Measurements from ENCODE around the gene CHRNB1. TPM values are rescaled to one million over a fixed set of nuclear protein-coding genes. Genes with fewer than 3 reads are reported as not detected.

The CHRNB1 gene
- total RNA-seq, 2 experiments from 2014 or later = 11.5 to 11.7 TPM

GRCh38 chr17:7436556-7437368 lies 8.1 kb upstream of the CHRNB1 start:
- intact Hi-C loops (cut with micrococcal nuclease) = loop anchor here (5.0 kb wide), 3 partner anchors 46 to 126 kb away; partner anchors contain the start of genes KCTD11, POLR2A, SENP3 and SLC35G6
- H3K4me3 Mint-ChIP-seq = peak overlapping the region; percentile 94
- H3K4me1 Mint-ChIP-seq (ENCODE audit: low read depth) = peaks cover 31% of the 10 kb centered on the region
- ChIA-PET CTCF (interaction anchor here (0.6 to 4.4 kb wide), 46 partner anchors 9 to 250 kb away, joined by 3 to 68 read pairs (median 4); partner anchors contain the start of genes CHRNB1, MPDU1, NEURL4 and POLR2A), POLR2A (interaction anchor here (0.6 to 8.8 kb wide), 33 partner anchors 8 to 406 kb away, joined by 3 to 83 read pairs (median 4); partner anchors contain the start of genes CHRNB1, MPDU1, POLR2A and SENP3)
- H3K27ac Mint-ChIP-seq = peak overlapping the region; percentile 97
- no peaks in the 10 kb centered on the region for H3K9me3 Mint-ChIP-seq
- DNase-seq (peak; percentile 86), ATAC-seq (peak; percentile 63)
- peaks cover 25% of the 10 kb centered on the region for H3K27me3 Mint-ChIP-seq
- peak; percentile 85 for TF ChIP-seq CTCF (IDR thresholded peaks at IDR 0.05)
- peaks cover 21% of the 10 kb centered on the region for H3K36me3 Mint-ChIP-seq (ENCODE audit: low read depth)

DNA sequence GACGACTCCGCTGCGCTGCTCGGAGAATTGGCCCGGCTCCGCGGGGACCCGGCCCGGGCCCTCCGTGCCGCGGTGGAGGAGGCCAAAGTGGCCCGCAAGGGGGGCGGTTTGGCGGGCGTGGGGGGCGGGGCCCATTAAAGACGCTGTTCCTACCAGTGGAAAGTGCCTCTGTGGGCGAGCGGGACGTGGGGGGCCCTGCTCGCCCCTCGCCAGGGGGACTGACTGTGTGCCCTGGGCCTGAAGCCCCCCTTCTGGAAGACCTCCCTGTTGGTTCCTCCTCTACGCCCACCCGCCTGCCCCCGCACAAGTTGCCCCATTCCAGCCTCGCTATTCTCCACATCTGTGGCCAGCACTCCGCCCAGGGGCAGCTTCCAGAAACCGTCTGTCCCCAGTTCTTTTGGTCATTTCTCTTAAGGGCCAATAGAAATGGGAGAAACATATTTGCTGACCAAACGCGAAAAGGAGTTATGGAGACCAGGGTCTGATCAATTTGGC lies 7.4 kb upstream of the CHRNB1 start:
- CTCF ChIA-PET = interaction anchor here (0.6 to 4.4 kb wide), 33 partner anchors 8 to 152 kb away, joined by 3 to 68 read pairs (median 5); partner anchors contain the start of genes CHRNB1, MPDU1, NEURL4 and POLR2A
- peaks cover 31% of the 10 kb centered on the region for H3K4me1 Mint-ChIP-seq (ENCODE audit: low read depth)
- DNase-seq = peak; percentile 16

DNA sequence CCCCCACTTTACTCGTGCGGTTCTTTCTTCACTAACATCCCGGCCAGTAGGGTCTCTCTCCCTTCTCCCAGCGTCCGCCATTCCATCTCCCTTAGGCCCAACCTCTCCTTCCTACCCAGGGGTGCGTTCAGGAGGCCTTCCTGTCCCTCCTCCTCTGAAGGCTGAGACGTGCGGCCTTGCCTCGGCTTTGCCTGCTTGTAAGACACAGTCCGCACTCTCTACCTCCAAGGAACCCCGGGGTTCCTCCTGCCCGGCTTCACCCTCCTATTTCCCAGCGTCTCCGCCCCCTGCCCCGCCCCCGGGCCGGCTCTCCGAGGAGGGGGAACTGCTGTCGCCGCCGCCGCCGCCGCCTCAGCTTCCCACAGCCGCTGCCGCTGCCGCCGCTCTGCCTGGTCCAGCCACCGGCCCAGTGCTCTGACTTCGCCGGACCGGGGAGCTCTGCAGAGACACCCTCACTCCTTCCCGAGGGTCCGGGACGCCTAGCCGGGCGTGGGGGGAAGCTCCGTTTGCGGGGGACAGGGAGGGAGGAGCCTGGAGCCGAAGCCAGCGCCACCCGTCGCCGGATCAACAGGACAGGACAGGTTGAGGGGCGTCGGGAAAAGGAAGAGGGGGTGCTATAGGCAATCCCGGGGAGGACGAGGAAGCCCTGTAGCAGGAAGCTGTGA lies 6.8 kb upstream of the CHRNB1 start:
- POLR2A ChIA-PET = interaction anchor here (0.5 to 8.8 kb wide), 6 partner anchors 16 to 249 kb away, joined by 3 to 83 read pairs (median 29); partner anchors contain the start of genes POLR2A, SLC35G6, TP53 and ZBTB4
- H3K9me3 Mint-ChIP-seq = no peaks in the 10 kb centered on the region
- peak overlapping the region; percentile 7 for H3K27ac Mint-ChIP-seq
- ATAC-seq (no peak), DNase-seq (peak; percentile 72)
- H3K4me3 Mint-ChIP-seq = peak overlapping the region; percentile 94
- peaks cover 31% of the 10 kb centered on the region for H3K4me1 Mint-ChIP-seq (ENCODE audit: low read depth)
- intact Hi-C loops (cut with micrococcal nuclease) = loop anchor here (5.0 kb wide), 3 partner anchors 44 to 124 kb away; partner anchors contain the start of genes KCTD11, POLR2A, SENP3 and SLC35G6
- CTCF ChIA-PET = interaction anchor here (0.7 to 4.4 kb wide), 6 partner anchors 17 to 123 kb away, joined by 3 to 68 read pairs (median 26); partner anchors contain the start of genes PLSCR3, SLC35G6, TMEM95 and ZBTB4
- H3K36me3 Mint-ChIP-seq (ENCODE audit: low read depth) = peaks cover 21% of the 10 kb centered on the region
- peaks cover 35% of the 10 kb centered on the region for H3K27me3 Mint-ChIP-seq
- TF ChIP-seq CTCF (IDR thresholded peaks at IDR 0.05) = no peak

More for the DNA sequence above, 7.4 kb upstream of the CHRNB1 start:
- ATAC-seq = no peak
- Mint-ChIP-seq H3K27me3 (peaks cover 29% of the 10 kb centered on the region), H3K36me3 (ENCODE audit: low read depth) (peaks cover 21% of the 10 kb centered on the region), H3K27ac (no peak overlapping the region), H3K9me3 (no peaks in the 10 kb centered on the region), H3K4me3 (peak overlapping the region; percentile 94)
- POLR2A ChIA-PET = interaction anchor here (0.6 to 8.8 kb wide), 21 partner anchors 8 to 396 kb away, joined by 3 to 83 read pairs (median 5); partner anchors contain the start of genes CHRNB1, MPDU1, POLR2A and SENP3
- intact Hi-C loops (cut with micrococcal nuclease) = loop anchor here (5.0 kb wide), 3 partner anchors 45 to 125 kb away; partner anchors contain the start of genes KCTD11, POLR2A, SENP3 and SLC35G6
- no peak for TF ChIP-seq CTCF (IDR thresholded peaks at IDR 0.05)

DNA sequence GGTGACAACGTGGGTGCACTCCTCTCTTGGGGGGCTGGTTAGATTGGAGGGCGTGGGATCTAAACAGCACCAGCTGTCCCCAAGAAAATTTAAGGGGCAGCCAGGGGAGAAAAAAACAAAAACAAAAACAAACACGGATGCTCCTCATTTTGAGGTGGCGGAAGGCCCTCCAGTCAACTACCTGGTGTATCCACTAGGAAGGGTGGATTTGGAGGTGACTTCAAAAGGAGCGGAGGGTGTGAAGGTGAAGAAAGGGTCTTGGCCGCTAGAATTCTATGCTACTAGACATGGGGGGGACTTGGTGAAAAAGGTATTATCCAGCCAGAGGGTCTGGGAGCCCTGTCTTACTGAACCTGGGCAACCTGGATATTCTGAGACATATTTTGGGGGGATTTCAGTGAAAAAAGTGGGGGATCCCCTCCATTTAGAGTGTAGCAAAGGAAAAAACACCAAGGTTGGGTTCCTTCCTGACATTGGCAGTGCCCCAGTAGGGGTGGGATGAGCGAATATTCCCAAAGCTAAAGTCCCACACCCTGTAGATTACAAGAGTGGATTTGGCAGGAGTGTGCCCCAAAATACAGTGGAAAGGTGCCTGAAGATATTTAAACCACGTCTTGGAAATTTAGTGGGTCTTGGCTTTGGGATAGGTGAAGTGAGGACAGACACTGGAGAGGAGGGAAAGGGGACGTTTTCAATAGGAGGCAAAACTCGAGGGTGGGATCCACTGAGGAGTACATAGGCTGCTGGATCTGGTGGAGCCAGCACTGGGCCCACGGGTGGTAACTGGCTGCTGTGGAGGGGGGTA lies 6.0 kb upstream of the CHRNB1 start:
- POLR2A ChIA-PET = interaction anchor here (0.5 to 8.8 kb wide), 7 partner anchors 12 to 249 kb away, joined by 3 to 83 read pairs (median 20); partner anchors contain the start of genes POLR2A, SLC35G6, TP53 and ZBTB4
- no peak for TF ChIP-seq CTCF (IDR thresholded peaks at IDR 0.05)
- Mint-ChIP-seq H3K4me1 (ENCODE audit: low read depth) (peaks cover 31% of the 10 kb centered on the region), H3K36me3 (ENCODE audit: low read depth) (peaks cover 21% of the 10 kb centered on the region), H3K27ac (peak overlapping the region; percentile 20), H3K9me3 (no peaks in the 10 kb centered on the region), H3K4me3 (peak overlapping the region; percentile 94), H3K27me3 (peaks cover 39% of the 10 kb centered on the region)
- CTCF ChIA-PET = interaction anchor here (0.7 to 4.4 kb wide), 5 partner anchors 16 to 122 kb away, joined by 3 to 68 read pairs (median 48); partner anchors contain the start of genes PLSCR3, SLC35G6, TMEM95 and ZBTB4
- DNase-seq = no peak
- intact Hi-C loops (cut with micrococcal nuclease) = loop anchor here (5.0 kb wide), 3 partner anchors 43 to 123 kb away; partner anchors contain the start of genes KCTD11, POLR2A, SENP3 and SLC35G6
- ATAC-seq = no peak

All from activated CD8-positive, alpha-beta T cell treated with anti-CD3 and anti-CD28 coated beads for 36 hours (primary cell).